ENCODE results near the gene COL21A1.

GRCh38 chr6:56115715-56116114 is 131.7 kb downstream of the COL21A1 start:
- TF ChIP-seq RFX1 (IDR thresholded peaks at IDR 0.05) (no peak), EHMT2 (IDR thresholded peaks at IDR 0.05; ENCODE audit: borderline replicate concordance, low read depth, low read length) (no peak), TCF7L2 (IDR thresholded peaks at IDR 0.05; ENCODE audit: low read depth, low read length) (no peak), CTCF (CRISPR knock-in tag; IDR thresholded peaks at IDR 0.05) (no peak), NFIC (IDR thresholded peaks at IDR 0.05; ENCODE audit: low read length) (no peak), IRF1 (CRISPR knock-in tag; IDR thresholded peaks at IDR 0.05; ENCODE audit: low read depth) (no peak), MYC (CRISPR knock-in tag; IDR thresholded peaks at IDR 0.05; ENCODE audit: borderline replicate concordance) (no peak), ZNF430 (CRISPR knock-in tag; IDR thresholded peaks at IDR 0.05) (no peak), ZHX1 (CRISPR knock-in tag; IDR thresholded peaks at IDR 0.05; ENCODE audit: low read depth) (no peak), ZNF274 (CRISPR knock-in tag; IDR thresholded peaks at IDR 0.05) (no peak)

Measured in HepG2 (cell line).